Duodenal mucosa (tissue), 2 donors: Measurements from ENCODE around the gene ENAM.
"Not testable (repeated sequence)": the region's sequence is repeated elsewhere in the genome, so short reads cannot be mapped to it uniquely, and the experiment has no call there.

Experiments used
- H3K27ac ChIP-seq: one replicate; pipeline ENCODE4 v1.7.0; 2013; ENCODE audit warnings: low read depth, low read length
- H3K27me3 ChIP-seq, 2 donors: one replicate each; pipeline ENCODE4 v1.7.0; 2013; ENCODE audit warnings: low read length in 2 of 2, control low read depth in 1 of 2; ENCODE audit not compliant: insufficient read depth in 2 of 2, control insufficient read depth in 1 of 2
- H3K36me3 ChIP-seq, 2 donors: one replicate each; pipeline ENCODE4 v1.7.0; 2013; ENCODE audit warnings: low read length in 2 of 2, control low read depth in 1 of 2; ENCODE audit not compliant: insufficient read depth in 2 of 2, control insufficient read depth in 1 of 2
- H3K4me1 ChIP-seq, 2 donors: one replicate each; pipeline ENCODE4 v1.7.0; 2013; ENCODE audit warnings: low read length in 2 of 2, control low read depth in 1 of 2; ENCODE audit not compliant: insufficient read depth in 2 of 2, control insufficient read depth in 1 of 2
- H3K4me3 ChIP-seq, 2 donors: one replicate each; pipeline ENCODE4 v1.7.0; 2013; ENCODE audit warnings: low read length in 2 of 2, low read depth in 1 of 2
- H3K9ac ChIP-seq, 2 donors: one replicate each; pipeline ENCODE4 v1.7.0; 2013; ENCODE audit warnings: low read length in 2 of 2, low read depth in 1 of 2
- H3K9me3 ChIP-seq, 2 donors: one replicate each; pipeline ENCODE4 v1.7.0; 2013; ENCODE audit warnings: low read length in 2 of 2, control low read depth in 1 of 2; ENCODE audit not compliant: control insufficient read depth in 1 of 2

Gene ENAM

GRCh38 chr4:70674731-70675130, 46.2 kb downstream of the ENAM start:
- H3K36me3 ChIP-seq, result no peaks in the 10 kb centered on the region
- no peak overlapping the region for H3K9ac ChIP-seq
- no peaks in the 10 kb centered on the region for H3K9me3 ChIP-seq
- no peaks in the 10 kb centered on the region for H3K4me1 ChIP-seq
- H3K27me3 ChIP-seq, result no peaks in the 10 kb centered on the region
- no peak overlapping the region for H3K4me3 ChIP-seq
- H3K27ac ChIP-seq, result no peak overlapping the region

DNA sequence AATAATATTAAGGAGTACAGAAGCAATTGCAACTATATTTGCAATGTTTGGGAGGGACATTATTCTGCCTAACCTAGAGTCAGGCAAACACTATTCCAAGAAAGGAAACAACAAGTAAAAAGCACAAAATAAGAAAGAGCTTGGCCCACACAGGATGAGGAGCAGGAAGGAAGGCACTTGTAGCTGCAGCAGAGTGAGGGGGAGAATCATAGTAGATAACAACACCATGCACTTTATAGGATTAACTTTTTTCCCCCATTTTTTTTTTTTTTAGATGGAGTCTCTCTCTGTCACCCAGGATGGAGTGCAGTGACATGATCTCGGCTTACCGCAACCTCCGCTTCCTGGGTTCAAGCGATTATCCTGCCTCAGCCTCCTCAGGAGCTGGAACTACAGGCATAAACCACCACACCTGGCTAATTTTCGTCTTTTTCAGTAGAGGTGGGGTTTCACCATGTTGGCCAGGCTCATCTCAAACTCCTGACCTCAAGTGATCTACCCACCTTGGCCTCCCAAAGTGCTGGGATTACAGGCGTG, 48.1 kb downstream of the ENAM start:
- H3K9me3 ChIP-seq, result no peaks in the 10 kb centered on the region
- no peak overlapping the region for H3K4me3 ChIP-seq
- no peaks in the 10 kb centered on the region for H3K36me3 ChIP-seq
- no peaks in the 10 kb centered on the region for H3K4me1 ChIP-seq
- no peak overlapping the region for H3K27ac ChIP-seq
- H3K27me3 ChIP-seq, result no peaks in the 10 kb centered on the region
- H3K9ac ChIP-seq, result no peak overlapping the region

DNA sequence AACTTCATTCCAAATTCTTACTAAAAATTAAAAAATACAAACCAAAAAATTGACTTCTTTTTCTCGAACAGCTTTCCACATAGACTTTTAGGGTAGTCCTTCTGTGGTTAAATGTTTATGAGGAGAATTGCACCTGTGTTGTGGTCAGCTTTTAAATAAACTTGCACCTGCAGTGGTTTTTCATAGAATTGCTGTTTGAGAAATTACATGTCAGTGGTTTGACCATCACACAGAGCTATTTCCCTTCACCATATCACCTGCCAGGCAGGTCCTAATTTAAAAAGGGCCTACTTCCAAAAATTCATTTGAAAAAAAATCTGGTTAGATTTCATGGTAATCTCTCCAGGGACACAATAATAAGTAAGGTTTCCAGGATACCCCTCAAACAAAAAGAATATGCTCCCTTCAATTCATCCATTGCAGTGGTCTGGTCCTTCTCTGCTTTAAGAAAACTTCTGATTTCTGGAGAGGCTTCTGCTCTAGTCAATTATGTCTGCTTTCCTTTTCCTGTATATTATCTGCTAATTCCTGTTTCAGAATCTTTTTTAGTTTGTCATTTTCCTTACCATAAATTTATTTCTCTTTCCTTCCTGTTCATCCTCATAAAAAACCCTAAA, 49.9 kb downstream of the ENAM start:
- H3K9ac ChIP-seq, result no peak overlapping the region
- no peaks in the 10 kb centered on the region for H3K9me3 ChIP-seq
- H3K4me3 ChIP-seq, result no peak overlapping the region
- no peaks in the 10 kb centered on the region for H3K4me1 ChIP-seq
- no peaks in the 10 kb centered on the region for H3K36me3 ChIP-seq
- H3K27ac ChIP-seq, result no peak overlapping the region
- H3K27me3 ChIP-seq, result no peaks in the 10 kb centered on the region

DNA sequence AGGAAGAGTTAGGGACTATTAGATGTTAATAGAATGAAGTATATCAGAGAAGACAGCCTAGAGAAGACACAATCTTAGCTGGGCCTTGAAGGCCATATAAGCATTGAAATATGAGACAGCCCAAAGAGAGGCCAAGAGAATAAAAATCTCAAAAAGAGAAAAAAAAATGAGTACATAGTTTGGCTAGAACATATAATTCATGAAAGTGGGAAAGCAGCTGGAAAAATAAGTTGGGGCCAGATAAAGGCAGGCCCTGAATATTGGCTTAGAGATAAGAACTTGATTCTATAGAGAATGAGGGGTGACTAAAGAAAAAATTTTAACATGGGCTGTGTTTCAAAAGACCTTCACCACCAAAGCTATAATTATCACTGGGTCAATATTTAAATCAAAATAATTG, 52.4 kb downstream of the ENAM start:
- H3K4me3 ChIP-seq, result no peak overlapping the region
- H3K27me3 ChIP-seq, result no peaks in the 10 kb centered on the region
- H3K27ac ChIP-seq, result no peak overlapping the region
- H3K36me3 ChIP-seq, result no peaks in the 10 kb centered on the region
- no peaks in the 10 kb centered on the region for H3K9me3 ChIP-seq
- H3K4me1 ChIP-seq, result no peaks in the 10 kb centered on the region
- H3K9ac ChIP-seq, result no peak overlapping the region

DNA sequence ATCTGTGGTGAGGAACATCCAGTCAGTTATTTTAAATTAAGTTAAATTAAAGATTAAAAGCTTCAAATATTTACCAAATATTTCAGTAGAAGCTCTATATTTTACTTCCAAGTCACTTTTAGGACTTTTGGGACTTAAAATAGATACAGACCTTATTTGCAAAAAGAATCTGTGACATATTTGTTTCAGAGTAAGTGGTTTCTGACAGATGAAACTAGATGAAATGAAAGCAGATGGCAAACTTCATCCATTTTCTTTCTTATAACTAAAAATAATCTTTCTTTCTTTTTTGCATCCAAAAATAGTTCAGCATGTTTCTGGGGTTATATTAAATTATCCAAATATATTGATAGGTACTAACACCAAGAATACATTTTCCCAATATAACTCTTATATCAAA, 53.2 kb downstream of the ENAM start:
- H3K27ac ChIP-seq, result no peak overlapping the region
- H3K4me3 ChIP-seq, result no peak overlapping the region
- no peak overlapping the region for H3K9ac ChIP-seq
- H3K36me3 ChIP-seq, result no peaks in the 10 kb centered on the region
- H3K27me3 ChIP-seq, result no peaks in the 10 kb centered on the region
- no peaks in the 10 kb centered on the region for H3K9me3 ChIP-seq
- H3K4me1 ChIP-seq, result no peaks in the 10 kb centered on the region

GRCh38 chr4:70682142-70682541, 53.6 kb downstream of the ENAM start:
- not testable (repeated sequence) for H3K4me1 ChIP-seq, H3K27me3 ChIP-seq, H3K4me3 ChIP-seq, H3K27ac ChIP-seq, H3K9me3 ChIP-seq, H3K36me3 ChIP-seq, H3K9ac ChIP-seq

- Histone ChIP-seq H3K27me3 (no peaks in the 10 kb centered on the region), H3K27ac (peak overlapping the region; percentile 85), H3K9ac (peak overlapping the region; percentile 79 to 97), H3K4me3 (peak overlapping the region; percentile 96 to 100), H3K9me3 (no peaks in the 10 kb centered on the region), H3K4me1 (peaks cover 16 to 18% of the 10 kb centered on the region in 2 donors), H3K36me3 (peaks cover 0 to 7% of the 10 kb centered on the region in 2 donors)
These were observed 58.8 kb downstream of the ENAM start for GRCh38 chr4:70687392-70687791.

DNA sequence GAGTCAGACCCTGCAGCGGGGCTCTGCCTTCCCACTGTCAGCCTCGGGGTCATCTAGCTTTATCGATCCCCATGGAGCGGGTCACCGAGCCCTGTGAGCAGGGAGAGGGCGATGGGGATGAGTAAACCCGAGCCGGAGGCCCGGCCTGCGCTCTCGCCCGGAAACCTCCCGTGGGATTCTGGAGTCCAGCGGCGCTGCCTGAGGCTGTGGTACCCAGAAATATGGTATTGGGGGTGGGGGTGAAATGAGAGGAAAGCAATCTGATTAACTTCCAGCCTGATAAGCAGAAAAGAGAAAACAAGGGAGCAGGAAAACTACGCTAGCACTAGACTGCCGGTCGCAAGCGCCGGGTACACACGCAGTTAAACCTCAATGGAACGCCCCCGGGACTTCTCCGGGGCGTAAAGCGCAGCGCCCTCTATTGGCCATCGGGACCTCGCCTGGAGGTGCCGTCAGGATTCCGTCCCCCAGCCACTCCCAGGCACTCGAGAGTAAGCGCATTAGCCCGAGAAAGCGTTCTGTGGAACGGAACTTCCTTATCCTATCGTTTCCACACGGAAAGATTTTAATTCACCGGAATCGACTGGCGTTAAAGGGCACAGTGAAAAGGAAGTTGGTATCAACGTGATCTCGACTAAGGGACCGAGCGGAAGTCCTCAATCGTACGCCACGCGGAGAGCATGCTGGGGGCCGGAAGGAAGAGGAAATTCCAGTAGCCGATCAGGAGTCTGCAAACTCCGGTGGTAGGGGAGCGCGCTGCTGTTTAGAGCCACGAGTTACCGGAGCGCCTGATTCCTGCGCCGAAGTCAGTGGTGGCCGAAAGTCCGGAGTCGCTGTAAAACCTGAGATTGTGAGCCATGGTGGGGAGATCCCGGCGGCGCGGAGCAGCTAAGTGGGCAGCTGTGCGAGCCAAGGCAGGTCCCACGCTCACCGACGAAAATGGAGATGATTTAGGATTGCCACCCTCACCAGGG, 59.6 kb downstream of the ENAM start, which contains the start of gene UTP3:
Gene UTP3 (plus strand): TSS at position 712 of the 974 bp plus-strand sequence. CDS start 146 bp downstream, at position 858.
- H3K4me1 ChIP-seq, result peaks cover 16 to 18% of the 10 kb centered on the region in 2 donors
- peak within 1 kb of the TSS; percentile 97 for H3K9ac ChIP-seq
- no peaks in the 10 kb centered on the region for H3K27me3 ChIP-seq
- no peaks in the 10 kb centered on the region for H3K9me3 ChIP-seq
- peaks cover 0 to 7% of the 10 kb centered on the region in 2 donors for H3K36me3 ChIP-seq
- peak within 1 kb of the TSS; percentile 85 for H3K27ac ChIP-seq
- peak within 1 kb of the TSS; percentile 96 to 100 for H3K4me3 ChIP-seq

- peak overlapping the region; percentile 97 for H3K9ac ChIP-seq
- H3K4me1 ChIP-seq, result peaks cover 16 to 18% of the 10 kb centered on the region in 2 donors
- H3K27ac ChIP-seq, result peak overlapping the region; percentile 85
- H3K27me3 ChIP-seq, result no peaks in the 10 kb centered on the region
- H3K36me3 ChIP-seq, result peaks cover 0 to 7% of the 10 kb centered on the region in 2 donors
- peak overlapping the region; percentile 96 to 100 for H3K4me3 ChIP-seq
- no peaks in the 10 kb centered on the region for H3K9me3 ChIP-seq
These were observed 60.3 kb downstream of the ENAM start for GRCh38 chr4:70688795-70689231.

DNA sequence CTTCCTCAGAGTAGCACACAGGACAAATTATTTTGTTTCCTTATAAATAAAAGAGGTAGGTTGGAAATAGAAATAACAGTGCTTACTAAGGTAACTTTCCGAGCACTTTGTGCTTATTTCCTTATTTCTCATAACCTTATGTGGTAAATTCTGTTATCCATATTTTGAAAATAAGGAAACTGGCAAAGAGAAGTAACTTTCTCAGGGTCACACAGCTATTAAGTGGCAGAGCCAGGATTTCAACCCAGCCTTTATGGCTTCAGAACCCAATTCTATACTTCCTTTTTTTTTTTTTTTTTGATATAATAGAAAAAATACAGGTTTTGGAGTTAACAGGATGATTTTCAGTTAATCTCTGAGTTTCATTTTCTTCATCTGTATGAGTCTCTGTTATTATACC, 63.1 kb downstream of the ENAM start:
- no peak overlapping the region for H3K9ac ChIP-seq
- H3K4me3 ChIP-seq, result peak overlapping the region in 1 of 2 donors; percentile 26
- H3K9me3 ChIP-seq, result no peaks in the 10 kb centered on the region
- H3K27ac ChIP-seq, result no peak overlapping the region
- H3K4me1 ChIP-seq, result peaks cover 16 to 18% of the 10 kb centered on the region in 2 donors
- H3K36me3 ChIP-seq, result peaks cover 0 to 7% of the 10 kb centered on the region in 2 donors
- H3K27me3 ChIP-seq, result no peaks in the 10 kb centered on the region
